HG02970 (cell line): ENCODE data around the gene GNAO1.

Experiments used
- ATAC-seq: cut with Tn5 transposase; IDR thresholded peaks from one replicate; pipeline ENCODE4 v1.9.1; 2021; ENCODE audit warnings: mild to moderate bottlenecking, moderate library complexity, moderate number of reproducible peaks; ENCODE audit not compliant: unreplicated experiment, low FRiP score

GNAO1 gene

GRCh38 chr16:56262551-56263245, 71.4 kb downstream of the GNAO1 start:
- ATAC-seq, result no peak

DNA sequence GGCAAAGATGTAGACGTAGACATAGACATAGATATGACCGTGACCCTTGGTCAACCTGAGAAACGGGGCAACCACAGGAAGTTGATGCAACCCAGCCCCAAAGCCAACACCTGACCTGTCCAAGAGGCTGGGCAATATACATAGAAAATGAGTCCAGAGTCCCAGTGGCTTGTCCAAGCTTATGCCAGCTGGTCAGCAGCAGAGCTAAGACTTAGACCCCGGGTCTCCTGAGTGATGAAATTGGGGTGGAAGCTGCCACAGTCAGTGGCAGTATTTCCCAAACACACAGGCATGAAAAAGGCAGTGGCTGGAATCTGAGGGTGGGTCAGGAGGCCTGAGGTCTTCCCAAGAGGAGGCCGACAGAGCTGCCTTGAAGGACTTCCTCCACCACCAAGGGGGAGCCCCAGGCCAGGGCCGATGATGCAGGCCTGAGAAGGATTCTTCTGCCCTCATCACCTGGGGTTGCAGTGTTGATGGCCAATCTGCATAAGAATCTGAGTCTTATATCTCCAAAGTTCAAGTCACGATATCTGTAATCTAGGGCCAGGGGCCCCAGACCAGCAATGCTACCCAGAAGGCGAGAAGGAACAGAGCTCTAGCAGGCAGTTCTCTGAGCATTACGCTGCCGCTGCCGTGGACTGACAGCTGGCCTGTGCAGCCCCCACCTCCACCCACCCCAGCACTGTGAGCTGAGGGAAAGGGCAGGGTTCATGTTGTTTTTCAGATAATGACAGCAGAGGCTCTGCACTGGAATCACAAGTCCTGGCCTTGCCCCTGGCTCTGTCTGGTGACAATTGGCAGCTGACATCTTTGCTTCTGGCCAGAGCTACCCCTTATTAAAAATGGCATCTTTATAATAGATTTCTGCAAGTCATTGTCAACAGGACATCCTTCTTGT, 72.7 kb downstream of the GNAO1 start:
- no peak for ATAC-seq

GRCh38 chr16:56264609-56264972, 73.3 kb downstream of the GNAO1 start:
- ATAC-seq, result no peak

DNA sequence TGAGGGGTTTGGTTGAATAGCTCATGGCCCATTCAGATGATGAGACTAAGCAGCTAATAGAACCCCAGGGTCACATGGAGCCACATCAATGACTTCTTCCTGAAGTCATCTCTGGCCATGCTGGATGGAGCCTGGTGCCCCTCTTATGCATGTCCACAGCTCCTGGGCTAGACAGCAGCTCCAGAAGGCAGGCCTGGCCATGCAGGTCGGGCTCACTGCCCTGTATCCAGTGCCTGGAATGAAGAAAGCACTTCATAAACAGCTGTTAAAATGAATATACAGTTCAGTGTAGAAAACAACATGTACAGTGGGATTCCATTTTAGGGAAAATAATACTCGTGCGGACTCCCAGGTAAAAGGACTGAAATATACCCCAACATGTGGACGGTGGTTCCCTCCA, 73.9 kb downstream of the GNAO1 start:
- ATAC-seq, result no peak

- no peak for ATAC-seq
Observed at GRCh38 chr16:56265746-56266145, 74.5 kb downstream of the GNAO1 start.

DNA sequence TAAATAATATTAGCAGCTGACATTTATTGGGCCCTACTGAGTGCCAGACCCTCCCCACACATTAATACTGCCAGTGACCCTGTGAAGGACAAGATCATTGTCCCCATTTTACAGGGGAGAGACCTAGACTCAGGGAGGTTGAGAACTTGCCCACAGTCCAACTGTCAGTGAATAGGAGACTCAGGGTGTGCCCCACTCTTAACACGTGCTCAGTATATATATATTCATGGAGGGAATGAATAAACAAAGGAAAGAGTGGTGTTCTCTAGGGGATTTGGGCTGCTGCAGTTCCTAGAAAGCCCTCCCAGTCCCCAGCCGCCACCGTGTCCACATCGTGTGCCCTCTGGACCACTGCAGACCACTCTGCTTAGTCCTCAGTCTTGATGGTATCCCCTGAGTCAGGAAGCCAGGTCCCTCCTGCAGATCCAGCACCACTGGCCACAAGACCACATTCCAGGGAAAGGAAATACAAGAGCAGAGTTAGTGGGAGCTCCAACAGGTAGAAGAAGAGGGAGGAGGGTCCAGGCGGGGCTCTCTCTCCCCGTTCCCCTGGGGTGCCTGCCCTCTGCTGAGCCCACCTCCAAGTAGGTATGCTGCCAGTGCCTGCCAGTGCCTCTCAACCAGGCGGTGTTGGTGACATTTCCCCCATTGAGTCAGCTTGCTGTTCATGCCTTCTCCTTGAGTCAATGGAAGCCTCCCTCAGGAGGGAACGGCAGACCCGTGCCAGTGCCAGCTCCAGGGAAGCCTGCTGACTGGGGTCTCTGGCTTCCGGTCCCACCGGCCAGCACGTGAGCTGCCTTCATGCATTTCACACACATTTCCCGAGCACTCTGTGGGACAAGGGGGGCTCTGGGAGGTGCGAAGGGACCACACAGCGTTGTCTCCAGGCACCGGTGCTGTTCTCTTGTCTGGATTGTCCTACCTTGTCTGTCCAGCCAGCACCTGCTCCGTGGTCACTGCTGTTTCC, 75.6 kb downstream of the GNAO1 start:
- ATAC-seq, result no peak

DNA sequence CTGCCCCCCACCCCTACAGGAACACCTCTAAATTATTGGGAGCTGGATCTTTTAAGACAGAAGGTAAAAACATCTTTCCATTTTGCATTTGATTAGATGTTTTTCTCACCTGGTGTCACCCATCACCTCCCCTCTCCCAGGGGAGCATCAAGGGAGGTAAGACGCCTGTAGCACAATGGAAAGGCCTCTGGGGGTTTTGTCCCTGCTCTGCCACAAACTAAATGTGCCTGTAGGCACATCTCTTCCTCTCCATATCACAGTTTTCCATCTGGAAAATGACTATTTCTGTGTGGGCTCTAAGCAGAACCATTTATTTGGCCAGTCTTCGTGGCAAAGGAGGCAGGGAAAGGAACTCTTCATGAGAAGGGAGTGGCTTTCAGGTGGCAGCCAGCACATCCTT, 76.6 kb downstream of the GNAO1 start:
- ATAC-seq, result no peak

GRCh38 chr16:56268799-56269198, 77.5 kb downstream of the GNAO1 start:
- ATAC-seq, result no peak

DNA sequence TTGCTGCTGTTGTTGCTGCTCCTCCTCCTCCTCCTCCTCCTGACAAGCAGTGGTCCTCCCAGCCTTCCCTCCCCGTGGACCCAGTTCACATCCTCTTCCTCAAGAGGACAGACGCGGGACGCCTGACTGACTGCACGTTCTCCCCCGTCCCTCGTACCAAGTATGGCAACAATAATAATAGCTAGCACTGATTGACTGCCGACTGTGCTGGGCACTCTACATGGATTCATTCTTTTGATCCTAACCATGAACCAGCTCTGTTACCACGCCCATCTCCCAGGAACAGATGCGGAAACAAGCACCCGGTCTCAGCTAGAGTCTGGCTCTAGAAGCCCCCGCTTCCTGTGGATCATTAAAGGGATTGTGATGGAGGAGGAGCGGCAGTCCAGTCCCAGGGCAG, 78.0 kb downstream of the GNAO1 start:
- no peak for ATAC-seq

DNA sequence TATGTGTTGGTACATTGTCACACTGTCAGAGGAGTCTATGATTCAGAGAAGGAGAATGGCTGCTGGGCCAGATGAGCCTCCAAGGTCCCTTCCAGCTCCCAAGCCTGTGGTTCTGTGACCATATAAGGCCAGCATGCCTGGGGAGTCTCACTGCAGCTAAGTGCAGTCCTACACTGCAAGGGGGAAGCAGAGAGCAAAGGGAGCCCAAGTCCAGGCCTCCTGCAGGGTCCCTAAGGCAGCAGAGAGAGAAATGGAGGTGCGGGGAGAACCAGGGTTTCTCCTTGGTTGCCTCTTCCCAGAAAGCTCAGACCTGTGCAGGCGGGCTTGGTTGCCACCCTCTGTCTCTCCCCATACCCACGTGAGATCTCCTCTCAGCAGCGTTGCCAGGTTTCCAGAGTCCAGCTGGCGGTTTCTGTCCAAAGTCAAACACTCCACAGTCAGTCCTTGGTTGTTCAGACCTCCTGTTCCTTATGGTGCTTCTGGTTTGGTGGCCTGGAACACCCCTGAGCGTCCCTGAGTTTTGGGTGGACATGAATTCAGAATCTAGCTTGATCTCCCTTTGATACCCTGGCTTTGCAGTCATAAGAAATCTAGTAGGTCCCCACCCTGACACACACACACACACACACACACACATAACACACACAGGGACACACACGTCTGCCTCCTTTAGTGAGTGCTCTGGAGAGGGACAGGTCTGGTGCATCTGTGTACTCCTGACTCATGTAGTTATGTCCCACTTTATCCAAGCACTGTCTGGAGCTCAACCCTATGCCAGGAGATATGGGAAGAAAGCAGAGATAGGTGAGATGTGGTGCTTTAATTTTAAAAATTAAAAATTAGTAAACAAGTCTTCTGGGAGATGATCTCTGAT, 78.8 kb downstream of the GNAO1 start:
- no peak for ATAC-seq

- ATAC-seq, result no peak
Observed at GRCh38 chr16:56270828-56271227, 79.5 kb downstream of the GNAO1 start.

GRCh38 chr16:56272583-56272894, 81.2 kb downstream of the GNAO1 start:
- no peak for ATAC-seq

DNA sequence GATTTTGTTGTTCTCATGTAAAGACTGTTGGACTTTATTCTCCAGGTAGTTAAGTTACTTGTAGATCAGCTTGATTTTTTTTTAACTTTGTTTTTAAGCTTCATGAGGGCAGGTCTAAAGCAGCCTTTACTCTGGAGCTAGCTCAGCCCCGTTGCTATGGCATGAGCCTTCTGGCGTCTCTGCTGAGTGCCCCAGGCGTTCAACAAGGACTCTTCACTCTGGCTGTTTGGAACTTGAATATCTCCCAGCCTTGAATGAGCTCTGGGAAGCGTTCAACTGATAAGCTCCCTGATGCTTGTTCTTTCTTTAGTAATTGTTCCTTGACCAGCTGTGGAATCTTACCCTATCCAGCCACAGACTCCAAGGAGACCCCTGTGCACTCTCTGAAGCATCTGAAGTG, 82.3 kb downstream of the GNAO1 start:
- no peak for ATAC-seq

DNA sequence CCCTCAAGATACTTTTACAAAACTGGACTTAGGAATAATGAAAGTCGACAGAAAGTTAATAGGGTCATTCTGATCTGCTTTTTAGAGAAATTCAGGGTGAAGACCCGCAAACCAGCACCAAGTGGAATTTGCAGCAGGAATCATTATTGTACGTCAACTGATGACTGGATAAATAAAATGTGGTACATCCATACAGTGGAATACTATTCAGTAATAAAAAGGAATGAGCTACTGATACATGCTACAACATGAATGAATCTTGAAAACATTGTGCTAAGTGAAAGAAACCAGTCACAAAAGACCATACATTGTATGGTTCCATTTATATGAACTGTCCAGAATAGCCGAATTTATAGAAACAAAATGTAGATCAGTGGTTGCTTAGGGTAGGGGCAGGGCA, 83.1 kb downstream of the GNAO1 start:
- ATAC-seq, result no peak

- ATAC-seq, result no peak
Observed at GRCh38 chr16:56275076-56275475, 83.8 kb downstream of the GNAO1 start.

- no peak for ATAC-seq
Observed at GRCh38 chr16:56275801-56276200, 84.5 kb downstream of the GNAO1 start.

- no peak for ATAC-seq
Observed at GRCh38 chr16:56277075-56277474, 85.8 kb downstream of the GNAO1 start.

- ATAC-seq, result no peak
Observed at GRCh38 chr16:56278196-56278855, 87.0 kb downstream of the GNAO1 start.

DNA sequence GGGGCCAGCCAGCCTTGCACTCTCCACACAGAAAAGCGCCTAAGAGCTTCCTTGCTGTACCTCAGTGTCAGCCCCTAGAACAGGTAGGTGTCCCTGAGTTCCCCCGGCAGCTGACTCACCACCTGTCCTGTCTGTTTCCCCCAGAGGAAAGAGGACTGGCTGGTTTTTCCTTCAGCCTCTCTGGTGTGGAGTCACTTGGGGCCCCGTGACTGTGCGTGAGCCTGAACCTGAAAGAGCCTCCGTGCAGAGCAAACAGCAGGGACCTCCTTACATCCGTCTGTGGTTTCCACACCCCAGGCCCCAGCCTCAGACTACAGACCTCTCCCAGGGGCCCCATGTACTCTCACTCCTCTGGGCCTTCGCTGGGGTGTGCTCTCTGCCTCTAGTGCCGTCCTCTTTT, 87.8 kb downstream of the GNAO1 start:
- no peak for ATAC-seq

DNA sequence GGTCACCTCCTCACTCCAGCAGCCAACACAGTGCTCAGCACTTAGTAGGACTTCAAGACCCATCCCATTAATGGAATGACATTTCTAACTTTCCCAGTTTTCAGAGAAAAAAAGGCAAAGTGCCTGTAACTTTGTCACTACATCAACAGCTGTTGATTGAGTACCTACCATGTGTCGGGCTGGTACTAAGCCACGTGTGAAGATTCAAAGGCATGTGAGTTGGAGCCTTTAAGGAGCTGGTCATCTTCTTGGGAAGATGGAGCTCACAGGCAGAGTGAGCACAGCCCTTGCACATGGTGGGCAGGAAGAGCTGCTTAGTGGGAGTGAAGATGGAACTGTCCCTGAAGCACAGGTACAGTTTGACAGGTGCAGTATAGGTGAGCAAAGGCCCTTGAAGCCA, 88.6 kb downstream of the GNAO1 start:
- no peak for ATAC-seq
